BJ (cell line): ENCODE results near the gene GRB10. TPM values are rescaled to one million over a fixed set of nuclear protein-coding genes. Genes with fewer than 3 reads are reported as not detected.

Source experiments
- CTCF ChIA-PET: fragments of 350-600 bp; formaldehyde crosslinking; extraction: SDS; loops from one replicate; lab custom pipeline; 2021; ENCODE audit warnings: antibody characterized with exemption, inconsistent platforms; lab: Yijun Ruan, JAX
- POLR2A ChIA-PET: fragments of 300-600 bp; sonication (Branson Sonifier 250); formaldehyde crosslinking; extraction: SDS; loops from one replicate; lab custom pipeline; 2021; ENCODE audit warnings: antibody characterized with exemption; lab: Charles Lee
- DNase-seq: peaks from one replicate; pipeline ENCODE4 v3.0.0-alpha.2; 2011; ENCODE audit warnings: low read depth
- H3K27me3 ChIP-seq: 2 replicates; pipeline ENCODE4 v1.6.0; 2011; ENCODE audit warnings: low read length; ENCODE audit not compliant: control insufficient read depth, insufficient read depth
- H3K36me3 ChIP-seq: 2 replicates; pipeline ENCODE4 v1.5.1; 2011; ENCODE audit warnings: low read length; ENCODE audit not compliant: control insufficient read depth, insufficient read depth
- H3K4me3 ChIP-seq: 2 replicates; pipeline ENCODE4 v1.5.1; 2011; ENCODE audit warnings: low read depth, mild to moderate bottlenecking, control low read depth, low read length
- CTCF ChIP-seq: IDR thresholded peaks from 2 replicates; pipeline ENCODE4 v1.5.1; 2011; ENCODE audit warnings: low read depth, mild to moderate bottlenecking, control low read depth, inconsistent platforms, low read length, moderate library complexity; ENCODE audit not compliant: insufficient read depth
- polyA plus RNA-seq: library from polyadenylated mRNA; depleted of rRNA; stranded (reverse); fragments of >200 nt; gene quantifications from 2 replicates; pipeline ENCODE4 v1.2.3, GENCODE V29; 2011

Gene GRB10
- polyA plus RNA-seq, 1 experiment = 8.5 TPM

- Histone ChIP-seq H3K36me3 (no peaks in the 10 kb centered on the region), H3K4me3 (no peak overlapping the region), H3K27me3 (no peaks in the 10 kb centered on the region)
- ChIA-PET POLR2A (no interaction called here), CTCF (no interaction called here)
- DNase-seq = no peak
- no peak for TF ChIP-seq CTCF
Observed at GRCh38 chr7:50825465-50825864, 42.8 kb upstream of the GRB10 start.

GRCh38 chr7:50824882-50825281 is 42.2 kb upstream of the GRB10 start:
- CTCF ChIA-PET = no interaction called here
- no peak for DNase-seq
- POLR2A ChIA-PET = no interaction called here
- Histone ChIP-seq H3K4me3 (no peak overlapping the region), H3K36me3 (no peaks in the 10 kb centered on the region), H3K27me3 (no peaks in the 10 kb centered on the region)
- TF ChIP-seq CTCF = no peak

- no peak for TF ChIP-seq CTCF
- H3K36me3 ChIP-seq = no peaks in the 10 kb centered on the region
- H3K27me3 ChIP-seq = no peaks in the 10 kb centered on the region
- no peak overlapping the region for H3K4me3 ChIP-seq
- ChIA-PET POLR2A (no interaction called here), CTCF (no interaction called here)
- no peak for DNase-seq
Observed at GRCh38 chr7:50822706-50823105, 40.0 kb upstream of the GRB10 start.

GRCh38 chr7:50822110-50822509 is 39.4 kb upstream of the GRB10 start:
- POLR2A ChIA-PET = no interaction called here
- DNase-seq = no peak
- Histone ChIP-seq H3K4me3 (no peak overlapping the region), H3K36me3 (no peaks in the 10 kb centered on the region), H3K27me3 (no peaks in the 10 kb centered on the region)
- no peak for TF ChIP-seq CTCF
- CTCF ChIA-PET = interaction anchor here (1.0 kb wide), 1 partner anchor 9 kb away, joined by 3 read pairs; no protein-coding TSS in a partner anchor

GRCh38 chr7:50821457-50822008 is 38.8 kb upstream of the GRB10 start:
- POLR2A ChIA-PET = interaction anchor here (0.6 kb wide), 1 partner anchor 93 kb away, joined by 4 read pairs; no protein-coding TSS in a partner anchor
- TF ChIP-seq CTCF = no peak
- DNase-seq = no peak
- Histone ChIP-seq H3K4me3 (no peak overlapping the region), H3K27me3 (no peaks in the 10 kb centered on the region), H3K36me3 (no peaks in the 10 kb centered on the region)
- CTCF ChIA-PET = interaction anchor here (1.0 to 1.2 kb wide), 2 partner anchors 9 to 116 kb away, joined by 3 read pairs; no protein-coding TSS in a partner anchor
